ENCODE results near the gene ENTPD6.
A peak's percentile ranks its signal among the peaks of the same experiment; 100 is the strongest.

Gene ENTPD6

DNA sequence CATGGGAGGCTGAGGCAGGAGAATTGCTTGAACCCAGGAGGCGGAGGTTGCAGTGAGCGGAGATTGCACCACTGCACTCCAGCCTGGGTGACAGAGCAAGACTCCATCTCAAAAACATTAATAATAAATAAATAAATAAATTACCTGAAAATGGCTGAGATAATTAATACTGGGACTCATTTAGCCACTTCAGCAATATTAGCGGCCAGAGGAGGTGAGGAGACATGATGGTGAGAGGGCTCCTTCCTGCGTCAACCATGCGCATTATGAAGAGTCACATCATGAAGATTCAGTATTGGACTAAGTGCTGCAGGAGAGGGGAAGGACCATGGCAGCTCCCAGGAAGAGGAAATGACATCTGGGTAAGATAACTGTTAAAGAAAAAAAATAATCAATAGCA is 49.5 kb downstream of the ENTPD6 start:
- no peak overlapping the region for H3K4me3 ChIP-seq (ENCODE audit: low read length)
- TF ChIP-seq ZNF274 (IDR thresholded peaks at IDR 0.05; ENCODE audit: low read depth, low read length), result no peak

DNA sequence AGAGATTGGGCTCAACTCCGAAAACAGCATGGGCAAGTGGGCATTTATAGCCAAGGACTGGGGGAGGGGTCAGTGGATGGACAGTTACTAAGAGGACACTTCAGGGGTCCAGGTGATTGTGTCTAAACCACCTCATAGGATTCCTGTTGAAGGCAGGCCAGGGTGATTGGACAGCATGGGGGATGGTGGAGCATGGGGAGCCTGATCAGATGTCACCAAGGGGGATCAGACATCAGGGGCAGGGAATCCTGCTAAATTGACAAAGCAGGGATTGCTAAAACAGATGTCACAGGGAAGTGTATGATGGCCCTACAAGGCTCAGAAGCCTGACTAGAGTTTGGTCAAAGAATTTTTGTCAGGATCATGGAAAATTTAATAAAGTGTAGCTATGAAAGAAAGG is 49.9 kb downstream of the ENTPD6 start:
- no peak for TF ChIP-seq ZNF274 (IDR thresholded peaks at IDR 0.05; ENCODE audit: low read depth, low read length)
- H3K4me3 ChIP-seq (ENCODE audit: low read length), result no peak overlapping the region

DNA sequence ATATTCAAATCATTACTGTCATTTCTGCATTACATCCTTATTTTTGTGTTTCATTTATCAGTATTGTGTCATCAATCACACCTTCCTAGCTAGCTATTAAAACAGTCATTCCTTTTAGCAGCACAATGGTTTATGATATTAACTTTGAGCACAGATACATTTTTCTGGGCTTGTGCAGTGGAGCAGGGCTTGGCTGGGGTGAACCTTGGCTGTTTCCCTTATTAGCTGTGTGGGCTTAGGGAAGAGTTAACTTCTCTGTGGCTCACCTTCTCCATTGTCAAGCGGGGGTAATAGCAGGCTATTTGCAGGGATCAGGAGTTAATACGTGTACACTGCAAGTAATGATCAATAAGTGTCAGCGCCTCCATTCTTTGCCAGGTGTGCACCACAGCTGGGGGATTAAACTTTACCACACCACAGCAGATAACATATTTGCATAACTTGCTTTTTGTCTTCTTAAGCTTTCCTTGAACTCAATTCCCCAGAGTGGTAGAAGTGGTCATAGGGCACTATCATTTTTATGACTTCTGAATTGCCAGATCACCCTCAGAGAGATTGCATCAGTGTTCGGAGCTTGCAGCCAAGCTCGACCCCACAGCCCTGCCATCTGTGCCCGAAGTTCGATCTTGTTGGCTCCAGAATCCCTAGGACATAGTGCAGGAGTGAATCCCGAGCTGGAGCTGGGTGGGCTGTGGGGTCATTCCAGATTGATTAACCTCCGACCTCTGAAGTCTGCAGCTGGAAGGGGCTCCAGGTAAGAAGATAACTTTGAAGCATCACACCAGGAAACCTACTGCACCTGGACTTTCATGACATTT is 50.9 kb downstream of the ENTPD6 start:
- no peak overlapping the region; the same call in 1 of the 2 replicates for H3K4me3 ChIP-seq (ENCODE audit: low read length)

GRCh38 chr20:25247000-25247517 is 51.5 kb downstream of the ENTPD6 start:
- peak overlapping the region; percentile 72; the same call in 1 of the 2 replicates for H3K4me3 ChIP-seq (ENCODE audit: low read length)
- no peak for TF ChIP-seq ZNF274 (IDR thresholded peaks at IDR 0.05; ENCODE audit: low read depth, low read length)

More for the DNA sequence above, 50.9 kb downstream of the ENTPD6 start:
- no peak for TF ChIP-seq ZNF274 (IDR thresholded peaks at IDR 0.05; ENCODE audit: low read depth, low read length)

- peak overlapping the region; percentile 72; the same call in 1 of the 2 replicates for H3K4me3 ChIP-seq (ENCODE audit: low read length)
- TF ChIP-seq ZNF274 (IDR thresholded peaks at IDR 0.05; ENCODE audit: low read depth, low read length), result no peak
Observed at GRCh38 chr20:25247518-25247955, 52.0 kb downstream of the ENTPD6 start.

DNA sequence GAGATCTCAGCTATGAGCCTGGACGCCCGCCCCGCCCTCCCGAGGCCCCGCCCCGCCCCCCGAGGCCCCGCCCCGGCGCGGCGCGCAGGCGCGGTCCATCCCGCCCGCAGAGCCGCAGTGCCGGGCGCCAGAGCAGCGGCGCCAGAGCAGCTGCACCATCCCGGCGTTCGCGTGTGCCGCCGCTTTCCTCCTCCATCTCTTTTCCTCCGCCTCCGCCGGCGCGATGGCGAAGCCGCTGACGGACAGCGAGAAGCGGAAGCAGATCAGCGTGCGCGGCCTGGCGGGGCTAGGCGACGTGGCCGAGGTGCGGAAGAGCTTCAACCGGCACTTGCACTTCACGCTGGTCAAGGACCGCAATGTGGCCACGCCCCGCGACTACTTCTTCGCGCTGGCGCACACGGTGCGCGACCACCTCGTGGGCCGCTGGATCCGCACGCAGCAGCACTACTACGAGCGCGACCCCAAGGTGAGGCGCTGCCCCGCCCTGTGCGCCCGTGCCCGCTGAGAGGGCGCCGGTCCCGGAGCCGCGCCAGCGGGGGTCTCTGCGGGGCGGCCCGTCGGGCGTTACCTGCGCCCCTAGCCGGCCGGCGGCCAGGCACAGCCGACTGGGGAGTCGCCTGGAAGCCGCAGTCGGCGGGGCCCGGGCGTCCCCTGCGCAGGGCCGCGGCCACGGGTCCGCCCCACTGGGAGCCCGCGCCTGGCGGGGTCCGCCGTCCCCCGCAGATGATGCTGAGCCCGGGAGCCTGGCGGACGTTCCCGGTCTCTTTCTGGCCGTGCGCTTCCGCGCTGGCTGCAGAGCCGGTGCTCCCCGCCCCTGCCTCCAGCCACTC is 52.7 kb downstream of the ENTPD6 start, which contains the start of gene PYGB:
Gene PYGB, plus strand, starts transcription at position 130 of the 830 bp plus-strand sequence. Its CDS starts 94 bp downstream, at position 224.
- no peak for TF ChIP-seq ZNF274 (IDR thresholded peaks at IDR 0.05; ENCODE audit: low read depth, low read length)

DNA sequence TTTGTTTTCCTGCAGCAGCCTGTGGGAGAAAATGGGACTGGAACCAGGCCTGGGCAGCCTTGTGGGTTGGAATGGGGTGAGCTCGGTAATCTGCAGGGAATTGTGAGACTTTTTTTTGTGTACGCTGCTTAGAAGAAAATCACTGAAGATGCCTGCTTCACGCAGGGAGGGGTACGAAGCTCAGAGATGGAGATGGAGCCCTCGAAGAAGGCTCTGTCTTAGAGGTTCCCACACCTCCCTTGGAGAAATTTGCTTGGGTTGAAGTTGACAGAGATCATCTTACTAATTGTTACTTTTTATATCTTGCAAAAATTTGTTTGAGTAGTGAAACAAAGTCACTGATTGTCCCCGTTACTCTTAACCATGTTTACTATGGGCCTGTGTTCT is 53.3 kb downstream of the ENTPD6 start:
- TF ChIP-seq ZNF274 (IDR thresholded peaks at IDR 0.05; ENCODE audit: low read depth, low read length), result no peak
- peak overlapping the region; percentile 73 for H3K4me3 ChIP-seq (ENCODE audit: low read length)

More for the DNA sequence above, 52.7 kb downstream of the ENTPD6 start, which contains the start of gene PYGB:
- peak within 1 kb of the TSS; percentile 73 for H3K4me3 ChIP-seq (ENCODE audit: low read length)

DNA sequence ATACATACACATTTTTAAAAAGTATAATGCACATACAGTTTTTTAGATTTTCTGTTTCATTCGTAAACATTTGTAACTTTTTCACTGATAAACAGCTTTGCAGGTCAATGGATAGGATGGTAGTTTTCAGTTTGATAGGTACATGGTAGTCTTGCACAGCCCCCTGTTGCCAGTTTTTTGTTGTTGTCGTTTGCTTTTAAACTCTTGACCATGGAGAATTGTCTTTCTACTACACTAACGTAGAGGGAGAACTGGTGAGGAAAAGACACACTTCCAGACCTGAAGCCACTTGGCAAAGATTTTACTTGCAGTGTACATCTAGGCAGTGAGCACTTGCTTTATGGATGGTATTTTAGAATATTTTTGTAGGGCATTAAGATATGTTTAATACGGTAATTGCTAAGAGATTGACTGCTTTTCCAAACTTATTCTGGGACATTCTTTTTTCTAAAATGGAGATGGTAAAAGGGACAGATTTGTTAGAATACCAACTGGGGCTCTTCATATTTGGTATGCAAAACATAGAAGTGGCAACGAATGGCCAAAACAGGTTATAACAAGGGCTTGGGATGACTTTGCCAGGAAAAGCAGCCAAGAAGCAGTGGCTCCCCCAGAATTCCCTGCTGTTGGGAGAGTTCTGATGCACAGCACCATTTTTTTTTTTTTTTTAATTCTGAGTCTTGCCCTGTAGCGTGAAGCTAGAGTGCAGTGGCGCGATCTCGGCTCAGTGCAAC is 53.9 kb downstream of the ENTPD6 start:
- TF ChIP-seq ZNF274 (IDR thresholded peaks at IDR 0.05; ENCODE audit: low read depth, low read length), result no peak
- peak overlapping the region; percentile 73 for H3K4me3 ChIP-seq (ENCODE audit: low read length)

DNA sequence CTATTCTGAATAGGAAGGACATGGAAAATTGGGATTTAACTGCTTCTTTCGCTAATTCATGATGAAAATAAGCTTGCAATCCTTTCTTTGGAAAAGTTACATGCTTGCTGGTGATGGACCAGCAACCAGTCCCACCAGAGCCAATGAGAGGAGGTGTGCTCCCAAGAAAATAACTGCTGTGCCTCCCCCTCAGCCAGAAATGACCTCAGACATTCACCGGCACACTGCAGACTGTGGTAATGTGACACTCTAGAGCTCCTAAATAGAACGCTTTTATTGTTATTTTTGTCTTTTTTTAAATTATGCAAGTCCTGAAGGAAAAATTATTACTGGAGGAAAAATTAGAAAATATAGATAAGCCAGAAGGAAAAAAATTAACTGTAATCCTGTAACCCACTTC is 55.0 kb downstream of the ENTPD6 start:
- no peak overlapping the region for H3K4me3 ChIP-seq (ENCODE audit: low read length)
- TF ChIP-seq ZNF274 (IDR thresholded peaks at IDR 0.05; ENCODE audit: low read depth, low read length), result no peak

DNA sequence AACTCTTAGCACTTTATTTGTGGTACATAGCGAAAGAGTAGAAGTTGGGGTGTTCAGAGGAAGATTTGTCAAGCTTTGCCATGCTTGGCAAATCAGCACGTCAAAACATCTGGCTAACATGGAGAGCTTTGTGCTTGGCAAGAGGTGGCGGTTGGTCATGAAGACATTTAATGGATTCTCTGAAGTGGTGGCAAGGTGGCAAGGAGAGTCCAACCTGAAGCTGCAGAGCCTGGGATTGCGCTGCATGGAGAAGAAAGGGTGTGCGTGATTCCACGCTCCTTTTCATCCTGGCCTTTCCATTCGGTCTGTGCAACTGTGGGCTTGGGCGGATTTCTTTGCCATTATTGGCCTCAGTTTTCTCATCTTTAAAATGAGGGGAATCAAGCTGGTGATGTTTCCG is 55.5 kb downstream of the ENTPD6 start:
- no peak overlapping the region for H3K4me3 ChIP-seq (ENCODE audit: low read length)
- no peak for TF ChIP-seq ZNF274 (IDR thresholded peaks at IDR 0.05; ENCODE audit: low read depth, low read length)

DNA sequence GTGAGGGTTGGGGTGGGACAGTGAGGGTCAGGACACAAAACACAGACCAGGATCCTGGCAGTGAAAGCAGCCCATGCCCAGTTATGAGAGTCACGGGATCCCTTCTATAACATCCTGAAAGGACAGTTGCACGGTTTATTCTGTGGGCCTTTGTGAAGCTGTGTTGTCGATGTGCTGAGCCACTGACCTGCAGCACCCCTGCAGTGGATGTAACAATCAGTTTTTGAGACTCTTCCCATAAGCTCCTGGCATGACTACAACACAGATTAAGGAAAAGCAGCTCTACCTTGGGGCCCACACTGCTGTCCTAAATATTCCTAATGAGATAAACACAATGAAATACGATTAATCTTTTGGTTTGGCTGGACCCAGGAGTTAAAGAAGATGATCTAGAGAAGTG is 56.0 kb downstream of the ENTPD6 start:
- no peak overlapping the region for H3K4me3 ChIP-seq (ENCODE audit: low read length)

GRCh38 chr20:25252230-25252651 is 56.7 kb downstream of the ENTPD6 start:
- no peak for TF ChIP-seq ZNF274 (IDR thresholded peaks at IDR 0.05; ENCODE audit: low read depth, low read length)
- no peak overlapping the region for H3K4me3 ChIP-seq (ENCODE audit: low read length)

More for the DNA sequence above, 56.0 kb downstream of the ENTPD6 start:
- TF ChIP-seq ZNF274 (IDR thresholded peaks at IDR 0.05; ENCODE audit: low read depth, low read length), result no peak

GRCh38 chr20:25252686-25253421 is 57.3 kb downstream of the ENTPD6 start:
- no peak overlapping the region for H3K4me3 ChIP-seq (ENCODE audit: low read length)
- TF ChIP-seq ZNF274 (IDR thresholded peaks at IDR 0.05; ENCODE audit: low read depth, low read length), result no peak

All from GM08714 (cell line).